ENCODE data around the gene BAIAP2L2. TPM values are rescaled to one million over a fixed set of nuclear protein-coding genes. Genes with fewer than 3 reads are reported as not detected.

Gene BAIAP2L2
- total and polyA plus RNA-seq, 2 donors (not counting 1 experiment from before 2014, with no cell fraction given): 0.96 to 1.2 TPM

GRCh38 chr22:38040953-38041759 is 69.3 kb downstream of the BAIAP2L2 start:
- POLR2A ChIA-PET: no interaction called here
- Histone ChIP-seq H3K27me3 (replicated peaks in 1 of 4; ENCODE audit: control extremely low read depth in 1 of 4, control insufficient read depth in 3 of 4, insufficient read depth in 4 of 4, low read length in 3 of 4) (peaks cover 0 to 2% (median 0%) of the 10 kb centered on the region in 4 experiments), H3K4me3 (ENCODE audit: control extremely low read depth in 1 of 5, extremely low read depth in 1 of 5, insufficient read depth in 1 of 5, low read depth in 2 of 5, low read length in 4 of 5) (no peak overlapping the region)

More at GRCh38 chr22:38040953-38041759, 69.3 kb downstream of the BAIAP2L2 start:
- DNase-seq (no peak), ATAC-seq (ENCODE audit: low read depth) (no peak)
- H3K27me3 Mint-ChIP-seq: peaks cover 19% of the 10 kb centered on the region
- peaks cover 5% of the 10 kb centered on the region for H3K4me1 Mint-ChIP-seq
- Histone ChIP-seq H3K9me3 (ENCODE audit: control extremely low read depth in 1 of 3, control insufficient read depth in 2 of 3, insufficient read depth in 1 of 3, low read length in 2 of 3) (no peaks in the 10 kb centered on the region), H3K79me2 (ENCODE audit: control insufficient read depth, insufficient read depth, low read length) (no peaks in the 10 kb centered on the region), H3K36me3 (replicated peaks in 1 of 2; ENCODE audit: control extremely low read depth in 1 of 2, control insufficient read depth in 1 of 2, extremely low read depth in 1 of 2, insufficient read depth in 2 of 2, low read length in 1 of 2) (no peaks in the 10 kb centered on the region), H3K4me2 (replicated peaks; ENCODE audit: low read depth, low read length, poor library complexity, severe bottlenecking) (no peak overlapping the region), H2AFZ (ENCODE audit: insufficient read depth, low read depth, low read length, poor library complexity, severe bottlenecking) (no peak overlapping the region), H3K27ac (ENCODE audit: low read length in 2 of 2) (no peak overlapping the region), H4K20me1 (ENCODE audit: control insufficient read depth, insufficient read depth, low read length, poor library complexity, severe bottlenecking) (no peaks in the 10 kb centered on the region), H3K9ac (ENCODE audit: low read length) (no peak overlapping the region), H3K4me1 (ENCODE audit: control insufficient read depth in 2 of 2, insufficient read depth in 2 of 2, low read length in 2 of 2) (peaks cover 0 to 5% of the 10 kb centered on the region in 2 donors)
- TF ChIP-seq CTCF (IDR thresholded peaks at IDR 0.05) (no peak), EZH2 (IDR thresholded peaks at IDR 0.05; ENCODE audit: borderline replicate concordance, insufficient read depth, low read depth, low read length, poor library complexity, severe bottlenecking) (no peak)
- no peak overlapping the region for H3K27ac Mint-ChIP-seq
- intact Hi-C loops (cut with micrococcal nuclease): no loop called here
- CTCF ChIA-PET: interaction anchor here (0.6 kb wide), 1 partner anchor 215 kb away, joined by 3 read pairs; no protein-coding TSS in a partner anchor
- H3K9me3 Mint-ChIP-seq (ENCODE audit: insufficient read depth): no peaks in the 10 kb centered on the region
- 96% methylated on average over 17 of the region's 20 CpGs for whole genome bisulfite sequencing (ENCODE audit: insufficient coverage)
- no peak overlapping the region for H3K4me3 Mint-ChIP-seq

Measured in B cell (primary cell).